Camera-type eye (tissue), 1 donor: ENCODE measurements around the gene DHODH. TPM values are rescaled to one million over a fixed set of nuclear protein-coding genes. Genes with fewer than 3 reads are reported as not detected.

ENCODE experiments used
- total RNA-seq: library from RNA; depleted of rRNA; stranded (reverse); fragments of >200 nt; gene quantifications from one replicate; pipeline ENCODE4 v1.2.3, GENCODE V29; 2014

Gene DHODH
- total RNA-seq, result 6.9 TPM

GRCh38 chr16:72008424-72009216, at the start of gene DHODH:
DHODH (plus strand) TSS chr16:72008744; CDS start chr16:72008765, 21 bp downstream.

GRCh38 chr16:72054254-72054847, 45.8 kb downstream of the DHODH start, which contains the start of gene HP:
HP (plus strand) TSS chr16:72054505; CDS start chr16:72054653, 148 bp downstream.

Other genes starting within 250 kb of the DHODH start
- 136 TPM for gene AP1G1, start 199.9 kb upstream of the DHODH start, total RNA-seq
- gene ATXN1L, start 162.8 kb upstream of the DHODH start, total RNA-seq, result 21.8 TPM
- 23.4 TPM for gene ZNF821, start 124.6 kb upstream of the DHODH start, total RNA-seq
- gene IST1, start 113.2 kb upstream of the DHODH start, total RNA-seq, result 264 TPM
- 0.05 TPM for gene PKD1L3, start 8.3 kb upstream of the DHODH start, total RNA-seq
- 0.55 TPM for gene HP, start 45.8 kb downstream of the DHODH start, total RNA-seq
- not detected for gene HPR, start 54.5 kb downstream of the DHODH start, total RNA-seq
- gene TXNL4B, start 84.9 kb downstream of the DHODH start, total RNA-seq, result 19.2 TPM
- gene DHX38, start 85.1 kb downstream of the DHODH start, total RNA-seq, result 52.0 TPM
- 3.1 TPM for gene PMFBP1, start 163.4 kb downstream of the DHODH start, total RNA-seq